Skeletal muscle satellite cell (primary cell): Measurements from ENCODE around the gene ELMO1.

Experiments used
- H3K27me3 ChIP-seq: 2 replicates; pipeline ENCODE4 v1.7.0; 2013; ENCODE audit warnings: low read length; ENCODE audit not compliant: control insufficient read depth, insufficient read depth
- H3K36me3 ChIP-seq: 2 replicates; pipeline ENCODE4 v1.7.0; 2013; ENCODE audit warnings: mild to moderate bottlenecking, control low read depth, low read length; ENCODE audit not compliant: insufficient read depth
- H3K4me1 ChIP-seq: 2 replicates; pipeline ENCODE4 v1.7.0; 2013; ENCODE audit warnings: low read length; ENCODE audit not compliant: control insufficient read depth, insufficient read depth
- H3K4me2 ChIP-seq: 2 replicates; pipeline ENCODE4 v1.7.0; 2013; ENCODE audit warnings: mild to moderate bottlenecking, low read length
- H3K4me3 ChIP-seq: 2 replicates; pipeline ENCODE4 v1.7.0; 2013; ENCODE audit warnings: low read length
- H3K9ac ChIP-seq: 2 replicates; pipeline ENCODE4 v1.7.0; 2013; ENCODE audit warnings: mild to moderate bottlenecking, low read depth, low read length, moderate library complexity
- H3K9me3 ChIP-seq: replicated peaks from 2 replicates; pipeline ENCODE4 v1.7.0; 2013; ENCODE audit warnings: mild to moderate bottlenecking, control low read depth, low read length

ELMO1 gene

DNA sequence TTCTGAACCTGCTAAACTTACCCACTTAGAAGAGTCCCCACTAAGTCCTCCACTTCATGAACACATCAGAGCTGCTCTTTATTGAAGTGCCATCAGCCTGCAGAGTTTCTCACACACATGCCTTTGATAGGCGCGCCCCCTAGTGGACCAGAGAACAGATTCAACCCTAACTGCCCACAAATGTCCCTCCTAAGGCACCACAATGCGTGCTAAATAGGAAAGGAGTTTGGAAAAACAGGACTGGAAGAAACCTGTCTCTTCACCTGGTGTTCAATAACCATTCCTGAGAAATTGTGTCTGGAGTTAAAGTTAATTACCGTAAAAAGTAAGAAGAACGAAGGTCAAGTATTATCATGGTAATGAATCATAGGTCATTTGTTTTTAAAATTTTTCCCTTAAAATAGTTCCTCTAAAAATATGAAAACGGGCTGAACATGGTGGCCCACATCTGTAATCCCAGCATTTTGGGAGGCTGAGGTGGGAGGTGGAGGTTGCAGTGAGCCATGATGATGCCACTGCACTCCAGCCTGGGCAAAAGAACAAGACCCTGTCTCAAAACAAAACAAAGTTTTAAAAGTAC lies 249.7 kb downstream of the ELMO1 start:
- H3K9ac ChIP-seq: no peak overlapping the region
- H3K9me3 ChIP-seq: no peaks in the 10 kb centered on the region
- peaks cover 13% of the 10 kb centered on the region for H3K27me3 ChIP-seq
- no peak overlapping the region for H3K4me3 ChIP-seq
- H3K36me3 ChIP-seq: no peaks in the 10 kb centered on the region
- no peak overlapping the region for H3K4me2 ChIP-seq
- peaks cover 2% of the 10 kb centered on the region for H3K4me1 ChIP-seq

DNA sequence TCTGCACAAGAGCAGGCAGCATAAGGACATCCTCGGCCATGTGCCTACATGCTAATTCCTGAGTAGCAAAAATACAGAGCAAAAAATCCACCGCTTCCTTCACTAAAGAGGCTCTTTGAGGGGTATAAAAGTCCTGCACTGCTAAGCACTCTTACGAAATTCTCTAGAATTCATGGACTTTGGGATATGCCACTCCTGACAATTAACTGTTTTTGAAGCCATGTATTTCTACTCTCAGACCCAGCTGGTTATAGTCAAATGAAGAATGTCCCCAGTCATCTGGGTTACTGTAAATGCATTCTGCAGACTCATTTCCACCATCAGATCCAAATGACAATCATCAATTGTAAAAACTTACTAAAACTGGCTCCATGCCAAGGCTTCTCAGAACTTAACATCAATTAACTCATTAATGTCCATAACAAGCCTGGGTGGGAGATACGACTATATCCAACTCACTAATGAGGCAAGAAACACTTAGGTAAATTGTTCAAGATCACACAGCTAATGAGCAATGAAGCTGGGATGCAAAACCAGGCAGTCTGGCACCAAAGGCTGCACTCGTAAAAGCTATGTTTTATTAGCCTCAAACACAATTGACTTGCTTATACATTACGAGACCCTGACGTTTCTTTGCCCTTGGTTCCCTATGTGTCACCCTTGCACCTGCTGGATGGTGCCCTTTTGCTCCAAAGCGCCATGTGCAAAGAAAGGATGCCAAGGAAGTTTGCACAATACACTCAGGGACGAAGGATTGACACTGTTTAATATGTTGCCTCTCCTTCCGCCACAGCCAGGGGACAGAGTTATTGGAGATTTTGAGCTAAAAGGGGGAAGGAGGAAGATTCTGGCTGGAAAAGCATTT lies 250.4 kb downstream of the ELMO1 start:
- Histone ChIP-seq H3K36me3 (no peaks in the 10 kb centered on the region), H3K4me1 (peaks cover 2% of the 10 kb centered on the region), H3K9me3 (no peaks in the 10 kb centered on the region), H3K9ac (no peak overlapping the region), H3K4me3 (no peak overlapping the region), H3K27me3 (peaks cover 13% of the 10 kb centered on the region), H3K4me2 (no peak overlapping the region)

DNA sequence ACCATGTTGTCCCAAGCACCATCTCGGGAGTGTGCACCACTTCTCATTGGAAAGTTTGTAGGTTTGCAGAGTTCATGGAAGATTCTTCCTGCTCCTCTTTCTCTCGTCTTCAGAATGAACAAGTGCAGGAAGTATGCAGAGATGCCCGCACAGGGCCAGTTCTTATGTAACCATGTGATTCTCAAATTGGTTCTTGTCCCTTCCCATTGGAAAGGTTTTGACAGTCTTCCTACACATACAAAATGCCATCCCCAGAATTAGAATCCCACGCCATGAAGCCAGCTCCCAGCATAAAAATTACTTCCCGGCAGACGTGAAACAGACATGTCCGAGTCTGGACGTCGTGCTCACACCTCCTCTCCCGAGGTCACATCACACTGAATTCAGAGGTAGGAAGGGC lies 251.6 kb downstream of the ELMO1 start:
- no peaks in the 10 kb centered on the region for H3K36me3 ChIP-seq

DNA sequence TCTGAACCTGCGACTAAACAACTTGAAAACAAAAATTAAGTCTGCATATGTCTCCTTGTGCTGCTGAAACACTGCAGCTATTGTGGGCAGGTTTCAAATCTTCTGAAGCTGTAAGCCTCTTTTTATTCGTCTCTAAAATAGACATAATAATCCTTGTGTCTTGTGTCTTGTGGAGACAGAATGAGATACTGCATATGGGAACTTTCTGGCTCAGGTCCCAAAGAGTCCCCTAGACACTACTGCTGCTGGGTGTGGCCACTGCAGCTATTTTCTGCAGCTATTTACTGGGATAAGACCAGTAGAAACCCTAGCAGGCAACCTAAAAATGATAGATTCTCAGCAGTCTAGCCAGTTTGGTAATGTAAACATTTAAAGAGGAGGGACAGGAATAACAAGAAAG lies 252.0 kb downstream of the ELMO1 start:
- no peak overlapping the region for H3K4me3 ChIP-seq
- no peak overlapping the region for H3K4me2 ChIP-seq
- no peaks in the 10 kb centered on the region for H3K36me3 ChIP-seq
- H3K9ac ChIP-seq: no peak overlapping the region
- H3K27me3 ChIP-seq: peaks cover 13% of the 10 kb centered on the region
- peaks cover 2% of the 10 kb centered on the region for H3K4me1 ChIP-seq
- no peaks in the 10 kb centered on the region for H3K9me3 ChIP-seq

More for the DNA sequence above, 251.6 kb downstream of the ELMO1 start:
- Histone ChIP-seq H3K4me1 (peaks cover 2% of the 10 kb centered on the region), H3K4me2 (no peak overlapping the region), H3K27me3 (peaks cover 13% of the 10 kb centered on the region), H3K9ac (no peak overlapping the region), H3K4me3 (no peak overlapping the region), H3K9me3 (no peaks in the 10 kb centered on the region)

DNA sequence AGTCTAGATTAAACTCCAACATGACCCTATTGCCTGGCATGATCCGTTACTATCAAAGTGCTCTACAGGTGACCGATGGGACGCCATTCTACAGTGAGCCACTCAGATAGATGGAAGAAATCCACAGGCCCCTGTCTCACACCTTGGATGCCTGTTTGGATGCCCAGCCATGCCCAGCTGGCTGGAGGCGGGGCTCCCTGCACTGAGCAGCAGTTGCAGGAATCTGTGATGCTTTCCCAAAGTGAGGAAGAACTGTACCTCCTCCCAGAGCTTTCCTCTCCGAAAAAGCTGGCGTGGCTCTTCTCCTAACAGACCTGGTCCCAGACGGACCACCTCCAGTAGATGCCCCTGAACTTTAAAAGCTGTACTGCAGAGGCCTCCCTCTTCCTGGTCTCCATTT lies 253.3 kb downstream of the ELMO1 start:
- H3K9ac ChIP-seq: no peak overlapping the region
- H3K4me3 ChIP-seq: no peak overlapping the region
- no peaks in the 10 kb centered on the region for H3K4me1 ChIP-seq
- peaks cover 13% of the 10 kb centered on the region for H3K27me3 ChIP-seq
- H3K36me3 ChIP-seq: no peaks in the 10 kb centered on the region
- H3K4me2 ChIP-seq: no peak overlapping the region
- no peaks in the 10 kb centered on the region for H3K9me3 ChIP-seq

DNA sequence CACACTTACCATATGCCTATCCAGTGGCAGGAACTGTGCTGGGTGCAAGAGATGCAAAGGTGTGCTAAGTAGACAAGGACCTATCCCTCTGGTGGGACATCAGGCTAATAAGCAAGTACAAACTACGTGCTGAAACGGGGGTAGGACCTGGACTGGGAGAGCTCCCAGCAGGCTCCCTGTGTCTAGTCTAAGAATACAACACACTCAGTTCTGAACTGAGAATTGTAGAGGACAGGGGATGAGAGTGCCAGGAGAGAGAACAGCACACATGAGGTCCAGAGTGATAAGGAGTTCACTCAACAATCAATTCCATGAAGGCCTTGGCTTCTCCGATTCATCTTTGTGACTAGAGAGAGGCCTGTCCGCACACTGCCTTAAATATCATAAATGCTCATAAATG lies 253.7 kb downstream of the ELMO1 start:
- Histone ChIP-seq H3K36me3 (no peaks in the 10 kb centered on the region), H3K9ac (no peak overlapping the region), H3K4me2 (no peak overlapping the region), H3K9me3 (no peaks in the 10 kb centered on the region), H3K4me3 (no peak overlapping the region), H3K4me1 (no peaks in the 10 kb centered on the region), H3K27me3 (peaks cover 13% of the 10 kb centered on the region)

DNA sequence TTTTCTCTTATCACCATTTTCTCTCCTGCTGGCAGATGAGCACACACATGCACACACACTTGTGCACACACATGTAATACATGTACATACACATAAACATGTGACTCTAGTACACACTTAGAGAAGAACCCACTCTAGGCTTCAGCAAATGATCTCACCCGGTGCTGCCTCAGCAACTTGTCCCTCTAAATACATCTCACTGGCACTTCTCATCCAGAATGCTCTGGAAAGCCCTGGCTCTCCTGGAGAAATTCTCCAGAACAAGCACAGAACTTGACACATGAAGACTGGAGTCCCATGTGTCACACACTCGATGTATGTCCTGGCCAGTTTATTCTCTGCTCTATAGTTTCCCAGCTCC lies 254.9 kb downstream of the ELMO1 start:
- H3K4me2 ChIP-seq: no peak overlapping the region
- H3K36me3 ChIP-seq: no peaks in the 10 kb centered on the region
- no peak overlapping the region for H3K9ac ChIP-seq
- peaks cover 20% of the 10 kb centered on the region for H3K27me3 ChIP-seq
- no peak overlapping the region for H3K4me3 ChIP-seq
- H3K4me1 ChIP-seq: no peaks in the 10 kb centered on the region
- H3K9me3 ChIP-seq: no peaks in the 10 kb centered on the region

DNA sequence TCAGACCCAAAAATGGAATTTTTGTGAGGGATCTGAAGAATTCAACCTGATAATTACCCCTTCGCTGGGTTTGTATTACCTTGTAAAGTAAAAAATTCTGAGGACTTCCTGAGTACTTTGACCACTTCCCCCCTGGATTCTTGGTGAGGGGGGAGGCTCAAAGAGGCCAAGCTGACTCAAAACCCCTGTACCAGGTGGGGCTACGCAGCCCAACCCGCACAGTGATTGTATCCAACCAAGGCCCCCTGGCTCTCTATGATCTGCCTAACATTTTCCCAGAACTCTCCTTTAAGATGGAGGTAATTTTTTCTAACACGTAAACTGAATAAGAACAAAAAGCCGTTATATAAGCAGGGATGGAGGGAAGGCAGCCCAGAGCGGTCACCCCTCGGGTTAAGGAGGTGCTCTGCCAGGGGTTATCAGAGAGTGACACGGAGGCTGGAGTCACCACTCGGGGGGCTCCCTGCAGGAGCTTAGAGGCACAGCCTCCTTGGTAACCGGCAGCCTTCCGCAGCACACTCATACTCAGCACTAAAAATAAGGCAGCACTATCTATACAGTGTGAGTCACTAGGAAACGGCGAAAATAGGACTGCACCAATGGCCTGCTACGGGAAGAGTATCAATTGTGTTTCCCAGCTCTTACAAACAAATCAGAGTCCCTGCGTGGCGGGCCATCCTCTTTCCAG lies 255.4 kb downstream of the ELMO1 start:
- Histone ChIP-seq H3K4me1 (no peaks in the 10 kb centered on the region), H3K36me3 (no peaks in the 10 kb centered on the region), H3K27me3 (peaks cover 20% of the 10 kb centered on the region), H3K9ac (no peak overlapping the region), H3K4me3 (no peak overlapping the region), H3K9me3 (no peaks in the 10 kb centered on the region), H3K4me2 (no peak overlapping the region)

DNA sequence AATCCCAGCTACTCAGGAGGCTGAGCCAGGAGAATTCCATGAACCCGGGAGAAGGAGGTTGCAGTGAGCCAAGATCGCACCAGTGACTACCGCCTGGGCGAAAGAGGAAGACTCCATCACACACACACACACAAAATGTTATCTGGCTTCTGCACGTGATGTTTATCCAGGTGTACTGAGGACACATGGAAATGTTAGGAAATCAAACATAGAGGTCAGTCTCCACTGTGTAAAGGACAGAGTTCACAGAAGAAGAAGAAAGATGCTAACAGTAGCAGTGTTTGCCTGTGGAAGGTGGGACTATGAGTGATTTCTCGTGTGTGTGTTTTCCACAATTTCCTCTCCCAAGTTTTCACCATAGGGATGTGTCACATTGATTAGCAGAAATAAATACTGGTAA lies 256.9 kb downstream of the ELMO1 start:
- H3K4me3 ChIP-seq: no peak overlapping the region
- no peak overlapping the region for H3K9ac ChIP-seq
- H3K4me2 ChIP-seq: no peak overlapping the region
- H3K36me3 ChIP-seq: no peaks in the 10 kb centered on the region
- no peaks in the 10 kb centered on the region for H3K9me3 ChIP-seq
- peaks cover 11% of the 10 kb centered on the region for H3K27me3 ChIP-seq
- no peaks in the 10 kb centered on the region for H3K4me1 ChIP-seq

DNA sequence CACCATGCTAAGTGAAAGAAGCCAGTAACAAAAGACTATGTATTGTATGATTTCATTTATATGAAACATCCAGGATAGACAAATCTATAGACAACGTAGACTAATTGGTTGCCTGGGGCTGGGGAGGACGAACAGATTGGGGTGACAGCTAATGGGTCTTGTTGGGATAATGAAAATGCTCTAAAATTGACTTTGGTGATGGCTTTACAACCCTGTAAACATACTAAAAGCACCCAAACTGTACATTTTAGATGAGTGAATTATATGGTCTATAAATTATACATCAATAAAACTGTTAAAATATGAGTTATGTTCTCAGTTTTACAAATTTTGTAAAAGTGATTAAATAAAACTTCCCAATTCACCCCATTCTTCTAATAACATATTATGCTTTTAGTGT lies 261.5 kb downstream of the ELMO1 start:
- Histone ChIP-seq H3K4me1 (no peaks in the 10 kb centered on the region), H3K9ac (no peak overlapping the region), H3K36me3 (no peaks in the 10 kb centered on the region), H3K27me3 (peaks cover 17% of the 10 kb centered on the region), H3K9me3 (no peaks in the 10 kb centered on the region), H3K4me3 (no peak overlapping the region), H3K4me2 (no peak overlapping the region)

DNA sequence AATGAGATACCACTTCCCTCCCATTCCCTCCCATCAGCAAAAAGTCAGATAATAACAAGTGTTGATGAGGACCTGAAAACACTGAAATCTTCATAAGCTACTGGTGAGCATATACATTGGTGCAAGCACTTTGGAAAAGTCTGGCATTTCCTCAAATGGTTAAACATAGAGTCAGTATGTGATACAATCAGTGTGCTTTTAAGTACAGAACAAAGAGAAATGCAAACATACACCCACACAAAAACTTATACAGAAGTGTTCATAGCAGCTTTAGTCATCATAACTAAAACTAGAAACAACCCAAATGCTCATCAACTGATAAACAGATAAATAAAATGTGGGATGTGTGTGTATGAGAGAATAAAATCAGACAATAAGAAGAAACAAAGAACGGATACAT lies 261.9 kb downstream of the ELMO1 start:
- no peak overlapping the region for H3K4me2 ChIP-seq
- H3K9ac ChIP-seq: no peak overlapping the region
- no peaks in the 10 kb centered on the region for H3K36me3 ChIP-seq
- H3K4me3 ChIP-seq: no peak overlapping the region
- no peaks in the 10 kb centered on the region for H3K4me1 ChIP-seq
- peaks cover 17% of the 10 kb centered on the region for H3K27me3 ChIP-seq
- no peaks in the 10 kb centered on the region for H3K9me3 ChIP-seq
